Measurements from ENCODE around the gene SELENOT.

Gene SELENOT

GRCh38 chr3:150639262-150639661, 36.1 kb downstream of the SELENOT start:
- Histone ChIP-seq H3K27me3 (ENCODE audit: insufficient read depth, insufficient read length) (no peaks in the 10 kb centered on the region), H3K4me3 (ENCODE audit: insufficient read length, low read depth) (no peak overlapping the region), H3K9me3 (ENCODE audit: insufficient read depth, low read length) (no peaks in the 10 kb centered on the region), H3K9ac (ENCODE audit: insufficient read length, low read depth) (no peak overlapping the region), H3K36me3 (ENCODE audit: insufficient read depth, insufficient read length, low read length) (no peaks in the 10 kb centered on the region), H3K4me1 (ENCODE audit: insufficient read depth, insufficient read length) (no peaks in the 10 kb centered on the region)
- DNase-seq (ENCODE audit: low read depth, low spot score) = no peak
- TF ChIP-seq YY1 (IDR thresholded peaks at IDR 0.05; ENCODE audit: insufficient read depth, insufficient read length) (no peak), SUZ12 (IDR thresholded peaks at IDR 0.05; ENCODE audit: extremely low read depth, insufficient read depth, insufficient read length) (no peak), ZNF274 (IDR thresholded peaks at IDR 0.05; ENCODE audit: low read depth, low read length) (no peak)

GRCh38 chr3:150640256-150640655, 37.1 kb downstream of the SELENOT start:
- no peak overlapping the region for H3K9ac ChIP-seq (ENCODE audit: insufficient read length, low read depth)
- TF ChIP-seq ZNF274 (IDR thresholded peaks at IDR 0.05; ENCODE audit: low read depth, low read length) (no peak), SUZ12 (IDR thresholded peaks at IDR 0.05; ENCODE audit: extremely low read depth, insufficient read depth, insufficient read length) (no peak), YY1 (IDR thresholded peaks at IDR 0.05; ENCODE audit: insufficient read depth, insufficient read length) (no peak)

GRCh38 chr3:150653110-150653561, 50.0 kb downstream of the SELENOT start:
- Histone ChIP-seq H3K36me3 (ENCODE audit: insufficient read depth, insufficient read length, low read length) (no peaks in the 10 kb centered on the region), H3K4me1 (ENCODE audit: insufficient read depth, insufficient read length) (no peaks in the 10 kb centered on the region), H3K9ac (ENCODE audit: insufficient read length, low read depth) (no peak overlapping the region), H3K9me3 (ENCODE audit: insufficient read depth, low read length) (peaks cover 11% of the 10 kb centered on the region; the same call in 1 of the 2 replicates), H3K27me3 (ENCODE audit: insufficient read depth, insufficient read length) (no peaks in the 10 kb centered on the region), H3K4me3 (ENCODE audit: insufficient read length, low read depth) (no peak overlapping the region)
- TF ChIP-seq ZNF274 (IDR thresholded peaks at IDR 0.05; ENCODE audit: low read depth, low read length) (no peak), YY1 (IDR thresholded peaks at IDR 0.05; ENCODE audit: insufficient read depth, insufficient read length) (no peak), SUZ12 (IDR thresholded peaks at IDR 0.05; ENCODE audit: extremely low read depth, insufficient read depth, insufficient read length) (no peak)
- DNase-seq (ENCODE audit: low read depth, low spot score) = no peak

More at GRCh38 chr3:150640256-150640655, 37.1 kb downstream of the SELENOT start:
- H3K9me3 ChIP-seq (ENCODE audit: insufficient read depth, low read length) = no peaks in the 10 kb centered on the region; the same call in 1 of the 2 replicates
- H3K36me3 ChIP-seq (ENCODE audit: insufficient read depth, insufficient read length, low read length) = no peaks in the 10 kb centered on the region
- DNase-seq (ENCODE audit: low read depth, low spot score) = no peak
- H3K4me3 ChIP-seq (ENCODE audit: insufficient read length, low read depth) = no peak overlapping the region
- no peaks in the 10 kb centered on the region for H3K27me3 ChIP-seq (ENCODE audit: insufficient read depth, insufficient read length)
- no peaks in the 10 kb centered on the region for H3K4me1 ChIP-seq (ENCODE audit: insufficient read depth, insufficient read length)

GRCh38 chr3:150656316-150656715, 53.2 kb downstream of the SELENOT start:
- no peaks in the 10 kb centered on the region for H3K36me3 ChIP-seq (ENCODE audit: insufficient read depth, insufficient read length, low read length)
- TF ChIP-seq SUZ12 (IDR thresholded peaks at IDR 0.05; ENCODE audit: extremely low read depth, insufficient read depth, insufficient read length) (no peak), YY1 (IDR thresholded peaks at IDR 0.05; ENCODE audit: insufficient read depth, insufficient read length) (no peak), ZNF274 (IDR thresholded peaks at IDR 0.05; ENCODE audit: low read depth, low read length) (no peak)
- DNase-seq (ENCODE audit: low read depth, low spot score) = no peak
- H3K9ac ChIP-seq (ENCODE audit: insufficient read length, low read depth) = no peak overlapping the region
- H3K4me3 ChIP-seq (ENCODE audit: insufficient read length, low read depth) = no peak overlapping the region
- H3K9me3 ChIP-seq (ENCODE audit: insufficient read depth, low read length) = no peaks in the 10 kb centered on the region
- H3K4me1 ChIP-seq (ENCODE audit: insufficient read depth, insufficient read length) = no peaks in the 10 kb centered on the region
- no peaks in the 10 kb centered on the region for H3K27me3 ChIP-seq (ENCODE audit: insufficient read depth, insufficient read length)

- no peaks in the 10 kb centered on the region for H3K9me3 ChIP-seq (ENCODE audit: insufficient read depth, low read length)
- TF ChIP-seq SUZ12 (IDR thresholded peaks at IDR 0.05; ENCODE audit: extremely low read depth, insufficient read depth, insufficient read length) = no peak
- TF ChIP-seq ZNF274 (IDR thresholded peaks at IDR 0.05; ENCODE audit: low read depth, low read length) = no peak
- no peak for TF ChIP-seq YY1 (IDR thresholded peaks at IDR 0.05; ENCODE audit: insufficient read depth, insufficient read length)
Observed at GRCh38 chr3:150662410-150663200, 59.5 kb downstream of the SELENOT start.

GRCh38 chr3:150663461-150663860, 60.3 kb downstream of the SELENOT start:
- H3K9ac ChIP-seq (ENCODE audit: insufficient read length, low read depth) = no peak overlapping the region
- no peak overlapping the region for H3K4me3 ChIP-seq (ENCODE audit: insufficient read length, low read depth)
- H3K9me3 ChIP-seq (ENCODE audit: insufficient read depth, low read length) = no peaks in the 10 kb centered on the region
- DNase-seq (ENCODE audit: low read depth, low spot score) = no peak
- H3K4me1 ChIP-seq (ENCODE audit: insufficient read depth, insufficient read length) = no peaks in the 10 kb centered on the region
- no peaks in the 10 kb centered on the region for H3K36me3 ChIP-seq (ENCODE audit: insufficient read depth, insufficient read length, low read length)
- TF ChIP-seq SUZ12 (IDR thresholded peaks at IDR 0.05; ENCODE audit: extremely low read depth, insufficient read depth, insufficient read length) = no peak
- TF ChIP-seq YY1 (IDR thresholded peaks at IDR 0.05; ENCODE audit: insufficient read depth, insufficient read length) = no peak
- TF ChIP-seq ZNF274 (IDR thresholded peaks at IDR 0.05; ENCODE audit: low read depth, low read length) = no peak
- H3K27me3 ChIP-seq (ENCODE audit: insufficient read depth, insufficient read length) = no peaks in the 10 kb centered on the region

More at GRCh38 chr3:150662410-150663200, 59.5 kb downstream of the SELENOT start:
- Histone ChIP-seq H3K27me3 (ENCODE audit: insufficient read depth, insufficient read length) (no peaks in the 10 kb centered on the region), H3K4me3 (ENCODE audit: insufficient read length, low read depth) (no peak overlapping the region), H3K4me1 (ENCODE audit: insufficient read depth, insufficient read length) (no peaks in the 10 kb centered on the region), H3K9ac (ENCODE audit: insufficient read length, low read depth) (no peak overlapping the region), H3K36me3 (ENCODE audit: insufficient read depth, insufficient read length, low read length) (no peaks in the 10 kb centered on the region)
- no peak for DNase-seq (ENCODE audit: low read depth, low spot score)

GRCh38 chr3:150666167-150666566, 63.0 kb downstream of the SELENOT start:
- no peak for DNase-seq (ENCODE audit: low read depth, low spot score)
- Histone ChIP-seq H3K36me3 (ENCODE audit: insufficient read depth, insufficient read length, low read length) (no peaks in the 10 kb centered on the region), H3K4me3 (ENCODE audit: insufficient read length, low read depth) (no peak overlapping the region), H3K9me3 (ENCODE audit: insufficient read depth, low read length) (no peaks in the 10 kb centered on the region), H3K4me1 (ENCODE audit: insufficient read depth, insufficient read length) (no peaks in the 10 kb centered on the region), H3K27me3 (ENCODE audit: insufficient read depth, insufficient read length) (no peaks in the 10 kb centered on the region), H3K9ac (ENCODE audit: insufficient read length, low read depth) (no peak overlapping the region)
- no peak for TF ChIP-seq ZNF274 (IDR thresholded peaks at IDR 0.05; ENCODE audit: low read depth, low read length)
- no peak for TF ChIP-seq YY1 (IDR thresholded peaks at IDR 0.05; ENCODE audit: insufficient read depth, insufficient read length)
- no peak for TF ChIP-seq SUZ12 (IDR thresholded peaks at IDR 0.05; ENCODE audit: extremely low read depth, insufficient read depth, insufficient read length)
